Fibroblast of upper back skin (primary cell): Measurements from ENCODE around the gene HAS3.

Experiments
- DNase-seq: peaks from one replicate; pipeline ENCODE4 v3.0.0-alpha.2; 2013

Gene HAS3

DNA sequence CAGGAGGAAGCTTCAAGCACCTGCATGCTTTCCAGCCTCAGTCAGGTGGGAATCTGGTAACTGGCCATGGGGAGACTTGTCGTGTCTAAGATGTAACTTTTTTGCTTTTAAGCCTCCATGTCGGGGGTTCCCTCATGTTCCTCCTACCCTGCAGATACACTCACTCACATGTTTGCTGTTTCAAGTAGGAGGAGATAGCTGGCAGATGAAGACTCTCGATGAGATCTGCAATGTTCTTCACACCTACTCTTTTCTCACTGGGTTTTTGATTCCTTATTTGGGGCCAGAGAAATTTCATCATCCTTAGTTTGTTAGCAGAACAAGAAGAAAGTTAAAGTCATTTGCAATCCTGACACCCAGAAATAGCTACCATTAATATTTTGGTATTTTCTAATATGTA, 51.7 kb downstream of the HAS3 start:
- no peak for DNase-seq

DNA sequence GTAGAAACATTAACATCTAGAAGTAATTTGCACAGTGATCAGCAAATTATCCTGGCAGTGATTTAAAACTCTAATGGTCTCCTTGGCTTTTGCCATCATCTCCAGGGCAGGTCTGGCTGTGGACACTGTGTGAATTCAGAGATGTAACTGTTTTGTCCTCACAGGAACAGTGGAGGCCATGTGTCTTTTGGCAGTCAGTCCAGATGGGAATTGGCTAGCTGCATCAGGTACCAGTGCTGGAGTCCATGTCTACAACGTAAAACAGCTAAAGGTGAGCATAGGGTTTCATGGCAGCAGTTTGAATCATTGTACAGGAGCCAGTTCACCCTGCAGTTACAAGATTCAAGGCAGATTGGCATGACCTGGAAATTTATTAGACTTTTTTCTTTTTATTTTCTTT, 54.7 kb downstream of the HAS3 start:
- no peak for DNase-seq

DNA sequence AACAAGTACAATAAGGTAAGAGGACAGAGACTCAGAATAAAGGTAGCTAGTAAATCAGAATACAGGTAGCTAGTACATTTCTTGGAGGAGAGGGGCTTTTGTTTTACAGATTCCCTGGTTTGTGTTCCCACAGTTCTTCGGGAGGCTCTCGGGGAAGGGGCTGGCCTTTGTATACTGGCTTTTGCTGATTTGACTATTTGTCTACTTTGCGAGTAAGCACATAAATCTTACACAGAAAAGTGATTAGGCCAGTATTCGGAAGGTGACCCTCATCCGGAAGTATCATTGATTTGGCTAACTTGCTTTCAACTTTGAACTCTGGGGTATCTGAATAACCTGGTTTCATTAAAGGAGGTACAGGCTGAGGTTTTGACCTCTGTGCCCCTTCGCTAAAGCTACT, 60.1 kb downstream of the HAS3 start:
- DNase-seq = no peak

DNA sequence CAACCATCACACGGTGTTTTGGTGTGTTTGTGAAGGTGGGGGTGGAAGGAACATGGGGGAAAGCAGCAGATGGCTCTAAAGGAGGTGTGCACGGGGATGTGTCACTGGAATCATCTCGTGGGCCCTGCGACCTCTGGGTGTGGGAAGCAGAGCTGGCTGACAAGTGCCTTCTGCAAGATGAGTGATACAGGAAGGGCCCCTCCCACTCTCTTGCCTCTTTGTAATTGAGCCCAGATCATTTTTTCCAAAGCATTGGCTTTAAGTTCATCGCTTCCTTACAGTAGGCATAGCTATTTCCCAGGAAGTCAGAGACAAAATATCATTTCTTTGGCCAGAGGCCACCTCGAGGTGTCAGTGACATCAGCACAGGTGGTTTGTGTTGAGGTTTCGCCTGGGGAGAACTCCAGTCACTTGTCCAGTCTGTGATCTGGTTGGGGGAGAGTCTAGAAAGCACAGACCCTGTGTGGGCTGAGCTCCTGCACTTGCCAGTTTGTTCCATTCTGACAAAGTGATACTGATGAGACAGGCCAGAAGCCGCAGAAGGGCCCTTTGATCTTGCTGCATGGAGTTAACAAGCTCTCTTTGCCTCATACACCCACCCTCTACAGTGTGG, 60.9 kb downstream of the HAS3 start:
- peak; percentile 40 for DNase-seq

DNA sequence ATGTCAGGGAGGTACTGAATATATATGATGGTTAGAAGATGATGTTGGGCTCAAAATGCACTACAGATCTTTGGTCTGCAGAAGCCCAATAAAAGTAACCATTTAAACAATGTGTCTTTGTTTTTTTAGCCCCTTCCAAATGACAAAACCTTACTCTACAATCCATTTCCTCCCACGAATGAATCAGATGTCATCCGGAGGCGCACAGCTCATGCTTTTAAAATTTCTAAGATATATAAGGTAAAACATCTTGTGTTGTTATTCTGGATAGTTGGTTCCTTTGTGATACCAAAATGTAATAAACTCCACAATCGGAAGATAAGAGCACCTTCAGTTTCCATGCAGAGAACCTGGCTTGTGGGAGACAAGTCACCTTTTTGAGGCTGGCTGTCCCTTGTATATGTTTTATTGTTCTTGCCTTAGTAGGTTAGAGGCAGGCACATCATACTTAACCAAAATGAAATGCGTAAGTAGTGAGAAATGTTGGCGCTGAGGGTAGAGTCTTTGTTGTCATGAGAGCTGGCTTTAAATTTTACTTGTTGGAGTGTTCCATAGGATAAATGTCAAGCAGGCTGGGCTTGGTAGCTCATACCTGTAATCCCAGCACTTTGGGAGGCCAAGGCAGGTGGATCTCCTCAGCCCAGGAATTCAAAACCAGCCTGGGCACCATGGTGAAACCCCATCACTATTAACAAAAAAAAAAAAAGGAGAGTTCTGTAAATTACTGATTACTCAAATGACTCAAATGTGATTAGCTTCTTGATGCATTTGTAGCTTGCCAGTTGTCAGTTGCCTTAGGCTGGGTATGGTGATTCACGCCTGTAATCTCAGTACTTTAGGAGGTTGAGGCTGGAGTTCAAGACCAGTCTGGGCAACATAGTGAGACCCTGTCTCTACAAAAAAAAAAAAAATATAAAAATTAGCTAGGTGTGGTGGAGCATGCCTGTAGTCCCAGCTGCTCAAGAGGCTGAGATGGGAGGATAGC, 61.8 kb downstream of the HAS3 start:
- peak; percentile 20 for DNase-seq
